Kidney (tissue), 14 donors: Measurements from ENCODE around the gene WNT7B. TPM values are rescaled to one million over a fixed set of nuclear protein-coding genes. Genes with fewer than 3 reads are reported as not detected.

Source experiments
- DNase-seq, 5 donors: peaks; one replicate each; pipeline ENCODE4 v3.0.0-alpha.2; 2013 to 2020
- FAIRE-seq: peaks from 2 replicates; lab custom pipeline; 2012; peaks lifted over from hg19 to GRCh38; lab: Jason Lieb, UNC
- H3K27ac ChIP-seq, 2 donors: one replicate each; pipeline ENCODE4 v1.7.0; 2013; ENCODE audit warnings: low read depth in 2 of 2, low read length in 2 of 2, inconsistent platforms in 1 of 2
- H3K27me3 ChIP-seq: one replicate; pipeline ENCODE4 v1.7.1; 2013; ENCODE audit warnings: low read length, inconsistent platforms; ENCODE audit not compliant: control insufficient read depth, insufficient read depth
- H3K36me3 ChIP-seq, 3 donors: one replicate each; pipeline versions ENCODE4 v1.7.0 to v1.7.1; 2013; ENCODE audit warnings: low read length in 3 of 3, control low read depth in 1 of 3, inconsistent platforms in 1 of 3; ENCODE audit not compliant: insufficient read depth in 3 of 3, control insufficient read depth in 2 of 3
- H3K4me1 ChIP-seq, 3 donors: one replicate each; pipeline versions ENCODE4 v1.7.0 to v1.7.1; 2013; ENCODE audit warnings: low read length in 3 of 3, inconsistent platforms in 1 of 3, low read depth in 1 of 3; ENCODE audit not compliant: control insufficient read depth in 2 of 3, insufficient read depth in 2 of 3
- H3K4me3 ChIP-seq, 3 donors: one replicate each; pipeline versions ENCODE4 v1.7.0 to v1.8.1; 2013; ENCODE audit warnings: low read length in 3 of 3, control low read depth in 1 of 3, inconsistent platforms in 1 of 3
- H3K9ac ChIP-seq, 3 donors: one replicate each; pipeline versions ENCODE4 v1.7.0 to v1.7.1; 2013; ENCODE audit warnings: low read length in 3 of 3, control low read depth in 1 of 3, inconsistent platforms in 1 of 3
- H3K9me3 ChIP-seq, 3 donors: one replicate each; pipeline versions ENCODE4 v1.7.0 to v1.7.1; 2013; ENCODE audit warnings: low read length in 3 of 3, control low read depth in 1 of 3, inconsistent platforms in 1 of 3; ENCODE audit not compliant: control insufficient read depth in 2 of 3, insufficient read depth in 1 of 3
- intact Hi-C: fragments of 100-400 bp; cut with DNase I; formaldehyde crosslinking; loops from one replicate; pipeline ENCODE4 v1.11.1; 2022
- polyA plus RNA-seq: library from polyadenylated mRNA; stranded (reverse); fragments of 350-450 nt; fragmentation: Illumina TruSeq; extraction: RNeasy Lipid Tissue Mini Kit (QIAGEN cat#74804); gene quantifications from one replicate; pipeline ENCODE4 v1.2.3, GENCODE V29; 2014; ENCODE audit warnings: low read depth, low replicate concordance; ENCODE audit not compliant: insufficient read depth
- total RNA-seq: library from RNA; stranded (reverse); fragmentation: NEBNext Ultra II Directional; extraction: Animal tissue kit (Norgen Biotek cat#: 25700); gene quantifications from one replicate; pipeline ENCODE4 v1.2.1, GENCODE V29; 2021
- TF ChIP-seq, protein P1 (sequence below): IDR thresholded peaks from 3 replicates; pipeline ENCODE4 v1.5.1; 2012; ENCODE audit warnings: mild to moderate bottlenecking, moderate library complexity, borderline replicate concordance; ENCODE audit not compliant: insufficient read depth; ENCODE audit errors: extremely low read depth
- donor health status: control.
- donor health status: control.
- donor health status: control.
- donor health status: control.
- donor health status: control.
- donor health status: DM: yes; HTN: yes; CAD: no.
- donor health status: Normal renal cell carcinoma (clear cell type).

WNT7B gene
- total and polyA plus RNA-seq, 2 donors from 2014 or later = 1.6 to 2.4 TPM

DNA sequence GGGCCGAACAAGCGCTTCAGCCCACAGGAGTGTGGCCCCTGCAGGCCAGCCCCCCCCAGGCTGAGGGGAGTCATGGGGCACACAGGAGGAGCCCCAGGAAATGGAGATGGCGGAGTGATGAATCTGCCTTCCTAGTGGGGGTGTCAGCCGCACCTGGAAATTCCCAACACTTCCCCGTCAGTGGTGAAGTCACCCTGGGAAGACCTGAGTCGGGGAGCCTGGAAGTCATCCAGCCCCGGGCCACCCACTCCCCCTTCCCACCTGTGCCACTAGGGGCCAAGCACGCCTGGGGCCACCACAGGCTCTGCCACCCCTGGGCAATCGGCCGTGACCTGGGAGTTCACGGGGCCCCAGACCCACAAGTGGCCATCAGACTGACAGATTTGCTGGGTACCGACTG, 12.6 kb downstream of the WNT7B start:
- Histone ChIP-seq H3K9me3 (no peaks in the 10 kb centered on the region), H3K9ac (no peak overlapping the region), H3K4me3 (no peak overlapping the region), H3K27ac (no peak overlapping the region), H3K4me1 (no peaks in the 10 kb centered on the region), H3K36me3 (no peaks in the 10 kb centered on the region), H3K27me3 (no peaks in the 10 kb centered on the region)
- FAIRE-seq = no peak
- intact Hi-C loops = no loop called here
- DNase-seq = no peak
- TF ChIP-seq, protein P1, sequence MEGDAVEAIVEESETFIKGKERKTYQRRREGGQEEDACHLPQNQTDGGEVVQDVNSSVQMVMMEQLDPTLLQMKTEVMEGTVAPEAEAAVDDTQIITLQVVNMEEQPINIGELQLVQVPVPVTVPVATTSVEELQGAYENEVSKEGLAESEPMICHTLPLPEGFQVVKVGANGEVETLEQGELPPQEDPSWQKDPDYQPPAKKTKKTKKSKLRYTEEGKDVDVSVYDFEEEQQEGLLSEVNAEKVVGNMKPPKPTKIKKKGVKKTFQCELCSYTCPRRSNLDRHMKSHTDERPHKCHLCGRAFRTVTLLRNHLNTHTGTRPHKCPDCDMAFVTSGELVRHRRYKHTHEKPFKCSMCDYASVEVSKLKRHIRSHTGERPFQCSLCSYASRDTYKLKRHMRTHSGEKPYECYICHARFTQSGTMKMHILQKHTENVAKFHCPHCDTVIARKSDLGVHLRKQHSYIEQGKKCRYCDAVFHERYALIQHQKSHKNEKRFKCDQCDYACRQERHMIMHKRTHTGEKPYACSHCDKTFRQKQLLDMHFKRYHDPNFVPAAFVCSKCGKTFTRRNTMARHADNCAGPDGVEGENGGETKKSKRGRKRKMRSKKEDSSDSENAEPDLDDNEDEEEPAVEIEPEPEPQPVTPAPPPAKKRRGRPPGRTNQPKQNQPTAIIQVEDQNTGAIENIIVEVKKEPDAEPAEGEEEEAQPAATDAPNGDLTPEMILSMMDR = no peak

GRCh38 chr22:45963821-45964220, 13.1 kb downstream of the WNT7B start:
- no peaks in the 10 kb centered on the region for H3K27me3 ChIP-seq
- DNase-seq (no peak), FAIRE-seq (no peak)
- TF ChIP-seq, protein P1 = no peak
- no peaks in the 10 kb centered on the region for H3K36me3 ChIP-seq
- H3K4me1 ChIP-seq = no peaks in the 10 kb centered on the region
- H3K9me3 ChIP-seq = no peaks in the 10 kb centered on the region
- H3K4me3 ChIP-seq = no peak overlapping the region
- no peak overlapping the region for H3K9ac ChIP-seq
- no peak overlapping the region for H3K27ac ChIP-seq
- intact Hi-C loops = no loop called here

- TF ChIP-seq, protein P1 = no peak
- no peaks in the 10 kb centered on the region for H3K4me1 ChIP-seq
- H3K9ac ChIP-seq = no peak overlapping the region
- intact Hi-C loops = no loop called here
- H3K4me3 ChIP-seq = no peak overlapping the region
- no peaks in the 10 kb centered on the region for H3K27me3 ChIP-seq
- no peaks in the 10 kb centered on the region for H3K36me3 ChIP-seq
- no peaks in the 10 kb centered on the region for H3K9me3 ChIP-seq
- no peak overlapping the region for H3K27ac ChIP-seq
- FAIRE-seq (no peak), DNase-seq (no peak)
Observed at GRCh38 chr22:45962756-45963324, 14.1 kb downstream of the WNT7B start.

- Histone ChIP-seq H3K4me1 (no peaks in the 10 kb centered on the region), H3K27me3 (no peaks in the 10 kb centered on the region), H3K4me3 (no peak overlapping the region), H3K27ac (no peak overlapping the region), H3K9ac (no peak overlapping the region), H3K9me3 (no peaks in the 10 kb centered on the region), H3K36me3 (no peaks in the 10 kb centered on the region)
- TF ChIP-seq, protein P1 = no peak
- no peak for DNase-seq
- intact Hi-C loops = no loop called here
- FAIRE-seq = no peak
Observed at GRCh38 chr22:45962434-45962718, 14.6 kb downstream of the WNT7B start.
